Fibroblast of peridontal ligament (primary cell): ENCODE data around the gene GLT1D1.

Experiments used
- DNase-seq: peaks from one replicate; pipeline ENCODE4 v3.0.0-alpha.2; 2010; ENCODE audit errors: extremely low read depth

The GLT1D1 gene

GRCh38 chr12:128856035-128856790 lies 2.9 kb downstream of the GLT1D1 start:
- no peak for DNase-seq

DNA sequence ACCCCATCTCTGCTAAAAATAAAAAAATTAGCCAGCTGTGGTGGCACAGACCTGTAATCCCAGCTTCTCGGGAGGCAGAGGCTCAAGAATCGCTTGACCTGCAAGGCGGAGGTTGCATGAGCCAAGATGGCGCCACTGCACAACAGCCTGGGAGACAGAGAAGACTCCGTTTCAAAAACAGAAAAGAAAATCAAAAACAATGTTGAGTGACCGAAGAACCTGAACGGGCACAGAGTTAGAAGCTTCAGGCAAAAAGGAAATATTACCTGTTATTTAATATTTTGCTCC lies 3.5 kb downstream of the GLT1D1 start:
- no peak for DNase-seq

- no peak for DNase-seq
Observed at GRCh38 chr12:128857133-128857763, 4.0 kb downstream of the GLT1D1 start.

DNA sequence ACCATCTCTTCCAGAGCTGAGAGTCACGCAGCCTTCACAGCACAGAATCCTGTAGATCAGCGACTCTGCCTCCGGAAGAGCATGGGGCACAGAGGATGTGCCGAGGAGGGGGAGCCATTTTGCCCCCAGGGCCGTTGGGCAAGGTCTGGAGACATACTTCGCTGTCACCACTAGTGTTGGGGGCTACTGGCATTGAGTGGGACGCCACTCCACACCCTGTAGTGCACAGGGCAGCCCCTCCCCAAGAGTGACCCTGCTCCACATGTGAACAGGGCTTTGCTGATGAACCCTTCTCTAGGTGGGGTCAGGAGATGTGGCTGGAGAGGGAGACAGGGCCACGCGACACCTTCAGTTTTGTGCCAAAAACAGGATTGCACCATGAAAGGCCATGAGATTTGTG lies 6.0 kb downstream of the GLT1D1 start:
- DNase-seq = no peak

- no peak for DNase-seq
Observed at GRCh38 chr12:128861226-128862016, 8.1 kb downstream of the GLT1D1 start.

GRCh38 chr12:128863957-128864356 lies 10.7 kb downstream of the GLT1D1 start:
- no peak for DNase-seq

DNA sequence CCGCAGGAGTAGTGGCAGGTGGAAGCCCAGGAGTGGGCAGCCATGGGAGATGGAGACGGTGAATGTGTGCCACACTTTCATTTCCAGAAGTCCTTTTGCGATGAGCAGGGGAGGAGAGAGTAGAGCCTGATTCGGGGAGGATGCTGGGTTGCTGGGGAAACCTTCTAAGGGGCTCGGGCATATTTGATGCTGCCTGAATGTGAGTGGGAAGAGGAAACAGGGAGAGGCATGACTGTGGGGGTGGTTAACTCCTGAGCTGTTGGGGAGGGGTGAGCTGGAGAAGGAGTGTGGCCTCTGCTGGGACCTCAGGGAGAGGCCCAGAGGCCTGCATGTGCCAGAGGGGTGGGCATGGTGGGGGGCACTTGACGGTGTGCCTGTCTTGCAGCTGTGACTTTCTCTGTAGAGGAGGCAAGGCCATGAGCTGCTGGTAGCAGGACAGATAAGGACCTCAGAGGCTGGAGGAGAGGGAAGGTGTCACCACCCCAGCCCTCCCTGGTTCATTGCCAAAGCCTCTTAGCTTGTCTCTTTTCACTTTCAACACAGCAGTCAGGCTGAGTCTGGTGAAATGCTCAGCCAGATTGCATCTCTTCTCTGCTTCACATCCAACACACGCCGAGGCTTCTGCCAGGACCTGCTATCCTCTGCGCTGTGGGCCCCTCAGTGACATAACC lies 11.4 kb downstream of the GLT1D1 start:
- DNase-seq = no peak

- no peak for DNase-seq
Observed at GRCh38 chr12:128867466-128867865, 14.2 kb downstream of the GLT1D1 start.

GRCh38 chr12:128871516-128871892 lies 18.2 kb downstream of the GLT1D1 start:
- DNase-seq = no peak

GRCh38 chr12:128872303-128872702 lies 19.0 kb downstream of the GLT1D1 start:
- no peak for DNase-seq

DNA sequence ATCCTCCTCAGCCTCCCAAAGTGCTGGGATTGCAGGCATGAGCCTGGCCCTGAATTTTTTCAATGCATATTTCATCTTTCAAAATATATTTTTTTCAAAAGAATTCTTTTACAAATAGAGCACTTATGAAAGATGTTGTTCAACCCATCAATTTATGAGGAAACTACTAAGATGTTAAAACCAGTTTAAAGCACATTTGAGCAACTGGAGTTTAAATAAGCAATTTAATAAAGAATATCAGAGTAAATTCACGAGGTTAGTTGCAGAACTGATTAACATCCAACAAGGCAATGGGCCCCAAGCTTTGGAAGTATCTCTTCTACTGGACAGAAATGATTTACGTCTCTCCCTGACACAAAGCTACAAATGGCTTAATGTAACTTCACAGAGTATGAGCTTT lies 23.3 kb downstream of the GLT1D1 start:
- DNase-seq = no peak

DNA sequence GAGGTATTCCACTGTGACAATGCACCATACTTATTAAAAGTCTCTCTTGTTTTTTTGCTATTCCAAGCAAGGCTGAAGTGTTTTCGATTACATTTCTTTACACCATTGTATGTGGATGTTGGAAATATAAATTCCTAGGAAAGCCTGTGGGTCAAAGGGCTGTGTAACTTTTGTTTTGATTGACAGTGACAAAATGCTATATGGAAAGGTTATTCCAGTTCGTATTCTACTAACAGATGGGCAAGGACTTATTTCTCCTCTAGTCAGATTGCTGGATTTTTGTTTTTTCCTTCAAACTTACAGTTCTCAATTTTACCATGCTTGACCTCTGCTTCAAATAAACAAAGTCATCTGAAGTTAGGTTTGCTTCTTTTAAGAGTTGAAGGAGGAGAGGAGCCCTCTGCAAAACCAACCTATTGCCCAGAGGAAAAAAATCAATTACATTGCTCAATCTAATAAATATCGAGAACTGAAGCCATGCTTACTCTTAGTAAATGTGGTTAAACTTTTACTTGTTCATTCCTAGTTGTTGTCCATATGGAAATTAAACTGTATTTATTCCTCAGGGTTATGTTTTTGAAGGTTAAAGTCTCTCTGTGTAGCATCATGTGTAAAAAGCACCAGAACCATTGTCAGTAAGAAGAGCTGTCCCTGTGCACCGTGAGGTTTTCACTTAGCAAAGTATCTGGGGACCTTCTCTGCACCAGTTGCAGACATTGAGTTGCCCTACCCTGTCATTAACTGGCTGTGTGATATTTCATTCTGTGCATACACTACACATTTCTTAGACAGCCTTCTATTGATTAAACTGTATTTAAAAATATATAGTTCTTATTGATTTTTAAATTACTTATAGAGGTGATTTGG lies 26.9 kb downstream of the GLT1D1 start:
- no peak for DNase-seq

DNA sequence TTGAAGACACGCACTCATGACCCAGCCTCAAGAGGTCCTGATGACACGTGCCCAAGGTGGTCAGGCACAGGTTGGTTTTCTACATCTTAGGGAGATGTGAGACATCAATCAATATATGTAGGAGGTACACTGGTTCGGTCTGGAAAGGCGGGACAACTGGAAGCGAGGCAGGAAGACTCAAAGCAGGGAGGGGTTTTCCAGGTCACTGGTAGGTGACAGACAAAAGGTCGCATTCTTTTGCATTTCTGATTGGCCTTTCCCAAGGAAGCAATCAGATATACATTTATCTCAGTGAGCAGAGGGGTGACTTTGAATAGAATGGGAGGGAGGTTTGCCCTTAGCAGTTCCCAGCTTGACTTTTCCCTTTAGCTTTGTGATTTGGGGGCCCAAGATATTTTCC lies 38.6 kb downstream of the GLT1D1 start:
- DNase-seq = no peak

DNA sequence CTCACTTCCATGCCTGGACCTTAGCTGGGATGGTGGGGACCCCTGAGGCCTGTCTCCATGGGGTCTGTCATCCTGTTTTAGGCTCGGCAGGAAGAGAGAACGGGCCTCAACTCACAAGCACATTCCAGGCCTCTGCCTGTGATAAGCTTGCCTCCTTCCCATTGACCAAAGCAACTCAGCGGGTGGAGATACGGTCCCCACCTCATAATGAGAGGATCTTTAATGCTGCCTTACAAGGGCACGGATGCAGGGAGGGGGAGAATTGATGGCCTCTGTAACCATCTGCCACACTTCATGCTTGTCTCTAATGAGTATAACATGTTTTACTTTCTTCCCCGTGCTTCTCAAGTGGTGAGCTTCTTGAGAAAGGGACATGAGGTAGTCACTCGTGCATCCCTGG lies 50.0 kb downstream of the GLT1D1 start:
- DNase-seq = no peak

- DNase-seq = no peak
Observed at GRCh38 chr12:128905003-128905544, 51.8 kb downstream of the GLT1D1 start.

DNA sequence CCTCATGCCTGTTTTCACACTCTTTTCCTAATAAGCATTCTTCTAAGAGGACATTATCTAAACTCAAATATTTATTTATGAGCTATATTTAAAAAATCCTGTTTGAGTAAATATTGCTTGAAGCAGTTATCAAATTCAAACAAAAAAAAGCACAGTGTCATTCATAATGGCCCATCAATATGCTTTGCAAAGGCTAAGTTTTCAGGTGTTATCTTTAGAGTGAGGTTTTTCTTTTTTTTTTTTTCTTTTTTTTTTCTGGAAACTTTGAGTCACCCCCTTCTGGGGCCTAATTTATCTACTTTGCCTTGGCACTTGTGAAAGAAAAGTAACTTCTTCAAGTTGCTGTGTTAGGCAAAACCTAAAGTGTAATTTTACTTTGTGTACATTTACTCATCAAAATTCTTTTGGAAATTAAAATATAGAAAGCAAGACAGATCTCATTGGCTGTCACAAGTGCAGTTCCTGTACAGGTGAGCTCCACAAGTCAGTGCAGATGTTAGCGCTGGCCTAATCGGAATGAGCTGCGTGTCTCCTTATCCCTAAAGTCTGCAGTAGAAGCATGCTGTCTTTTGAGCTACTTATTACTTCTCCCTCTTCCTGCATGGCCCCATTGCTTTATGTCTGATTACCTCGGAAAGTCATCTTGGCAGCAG lies 53.3 kb downstream of the GLT1D1 start:
- no peak for DNase-seq

DNA sequence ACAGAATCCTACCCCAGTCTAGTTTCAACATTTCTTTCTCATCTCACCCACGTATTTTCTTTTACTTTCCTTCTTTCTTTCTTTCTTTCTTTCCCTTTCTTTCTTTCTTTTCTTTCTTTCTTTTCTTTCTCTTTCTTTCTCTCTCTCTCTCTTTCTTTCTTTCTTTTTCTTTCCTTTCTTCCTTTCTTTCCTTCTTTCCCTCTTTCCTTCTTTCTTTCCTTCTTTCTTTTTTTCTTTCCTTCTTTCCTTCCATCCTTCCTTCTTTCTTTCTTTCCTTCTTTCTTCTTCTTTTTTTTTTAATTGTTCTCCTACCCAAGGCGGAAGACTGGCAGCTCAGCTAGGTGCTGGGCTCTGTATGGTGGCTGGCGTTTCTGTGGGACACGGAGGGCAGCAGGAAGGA lies 55.0 kb downstream of the GLT1D1 start:
- DNase-seq = no peak

DNA sequence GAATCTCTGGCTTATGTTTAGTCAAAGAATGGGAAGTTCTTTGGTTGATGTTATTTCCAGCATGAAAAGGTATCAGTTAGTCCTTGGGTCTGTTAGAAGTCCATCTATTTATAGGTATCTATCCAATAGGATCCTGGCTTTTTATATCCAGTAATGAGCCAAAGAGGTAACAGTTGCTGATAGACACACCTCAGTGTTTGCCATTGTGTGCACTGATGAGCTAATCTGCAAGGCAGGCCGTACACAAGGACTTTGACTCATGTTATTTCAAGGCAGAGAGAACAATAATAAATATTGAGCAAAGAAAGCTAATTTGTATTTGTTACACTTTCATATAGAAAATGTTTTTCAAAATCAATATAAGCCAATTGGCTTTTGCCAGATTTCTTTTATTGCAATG lies 56.4 kb downstream of the GLT1D1 start:
- no peak for DNase-seq

DNA sequence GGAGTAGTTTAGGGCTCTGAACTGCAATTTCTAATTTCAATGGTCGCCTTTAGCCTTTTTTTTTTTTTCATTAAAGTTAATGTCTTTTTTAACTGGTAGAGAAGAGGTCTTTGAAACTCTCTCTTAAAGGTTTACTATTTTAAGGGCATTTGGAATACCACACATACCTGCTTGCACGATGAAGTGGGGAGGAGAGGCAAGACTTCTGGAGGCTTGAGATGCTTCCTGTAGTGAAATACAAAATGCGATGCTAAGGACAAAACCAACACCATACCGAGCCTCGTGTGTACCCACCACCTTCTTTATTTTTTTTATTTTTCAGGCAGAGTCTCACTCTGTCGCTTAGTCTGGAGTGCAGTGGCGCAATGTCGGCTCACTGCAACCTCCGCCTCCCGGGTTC lies 57.4 kb downstream of the GLT1D1 start:
- no peak for DNase-seq

DNA sequence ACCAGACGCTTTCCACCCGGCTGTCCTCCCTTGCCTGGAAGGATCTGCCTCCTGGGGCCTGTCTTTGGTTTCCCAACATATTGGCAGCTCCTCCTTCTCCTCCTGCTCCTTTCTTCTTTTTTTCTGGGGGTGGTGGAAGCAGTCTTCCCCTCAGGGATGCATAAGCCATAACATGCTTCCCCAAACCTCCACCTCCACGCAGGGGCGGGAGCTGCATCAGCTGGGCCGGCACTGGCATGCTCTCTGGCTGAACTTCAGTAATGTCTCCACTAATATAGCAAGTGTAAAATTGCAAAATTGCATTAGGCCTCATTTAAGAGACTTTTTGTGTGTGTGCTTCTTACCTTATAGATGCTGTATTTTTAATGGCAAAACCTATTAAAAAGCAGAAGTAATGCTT lies 58.6 kb downstream of the GLT1D1 start:
- no peak for DNase-seq
